ENCODE measurements around the gene HOXA1.

Gene HOXA1

GRCh38 chr7:27131390-27131819, 35.6 kb upstream of the HOXA1 start:
- no peak for DNase-seq (ENCODE audit: low spot score)

GRCh38 chr7:27130540-27131389, 35.0 kb upstream of the HOXA1 start, which contains the start of gene HOXA4:
Gene HOXA4, minus strand, starts transcription at chr7:27130757. Its CDS starts 24 bp downstream, at chr7:27130733.
- DNase-seq (ENCODE audit: low spot score): peak; percentile 93

GRCh38 chr7:27129729-27130539, 34.1 kb upstream of the HOXA1 start:
- peak; percentile 36 for DNase-seq (ENCODE audit: low spot score)

GRCh38 chr7:27128776-27129728, 33.3 kb upstream of the HOXA1 start:
- no peak for DNase-seq (ENCODE audit: low spot score)

GRCh38 chr7:27128034-27128433, 32.2 kb upstream of the HOXA1 start:
- DNase-seq (ENCODE audit: low spot score): no peak

GRCh38 chr7:27126596-27127327, 31.0 kb upstream of the HOXA1 start:
- no peak for DNase-seq (ENCODE audit: low spot score)

- DNase-seq (ENCODE audit: low spot score): no peak
These were observed 30.2 kb upstream of the HOXA1 start for GRCh38 chr7:27125986-27126394.

GRCh38 chr7:27124902-27125689, 29.3 kb upstream of the HOXA1 start:
- no peak for DNase-seq (ENCODE audit: low spot score)

- DNase-seq (ENCODE audit: low spot score): no peak
These were observed 28.5 kb upstream of the HOXA1 start for GRCh38 chr7:27124096-27124901.

- no peak for DNase-seq (ENCODE audit: low spot score)
These were observed 27.8 kb upstream of the HOXA1 start for GRCh38 chr7:27123477-27124053.

- no peak for DNase-seq (ENCODE audit: low spot score)
These were observed 27.2 kb upstream of the HOXA1 start for GRCh38 chr7:27123007-27123476.

- DNase-seq (ENCODE audit: low spot score): peak; percentile 70
These were observed 26.5 kb upstream of the HOXA1 start for GRCh38 chr7:27122077-27122910.

GRCh38 chr7:27121684-27122076, 25.9 kb upstream of the HOXA1 start:
- no peak for DNase-seq (ENCODE audit: low spot score)

GRCh38 chr7:27119412-27119911, 23.7 kb upstream of the HOXA1 start:
- DNase-seq (ENCODE audit: low spot score): no peak

GRCh38 chr7:27118580-27118979, 22.8 kb upstream of the HOXA1 start:
- no peak for DNase-seq (ENCODE audit: low spot score)

GRCh38 chr7:27117887-27118491, 22.2 kb upstream of the HOXA1 start:
- no peak for DNase-seq (ENCODE audit: low spot score)

All from LoVo (cell line).